ENCODE measurements around the gene ATG7.

- TF ChIP-seq CTCF (IDR thresholded peaks at IDR 0.05; ENCODE audit: low read depth, low read length, missing input control) (no peak), YY1 (IDR thresholded peaks at IDR 0.05) (no peak), RAD21 (IDR thresholded peaks at IDR 0.05) (no peak)
Measured at GRCh38 chr3:11322931-11323330, 50.7 kb downstream of the ATG7 start.
